ENCODE results near the gene LCE5A.
"Not testable (repeated sequence)": the region's sequence is repeated elsewhere in the genome, so short reads cannot be mapped to it uniquely, and the experiment has no call there.

The LCE5A gene

DNA sequence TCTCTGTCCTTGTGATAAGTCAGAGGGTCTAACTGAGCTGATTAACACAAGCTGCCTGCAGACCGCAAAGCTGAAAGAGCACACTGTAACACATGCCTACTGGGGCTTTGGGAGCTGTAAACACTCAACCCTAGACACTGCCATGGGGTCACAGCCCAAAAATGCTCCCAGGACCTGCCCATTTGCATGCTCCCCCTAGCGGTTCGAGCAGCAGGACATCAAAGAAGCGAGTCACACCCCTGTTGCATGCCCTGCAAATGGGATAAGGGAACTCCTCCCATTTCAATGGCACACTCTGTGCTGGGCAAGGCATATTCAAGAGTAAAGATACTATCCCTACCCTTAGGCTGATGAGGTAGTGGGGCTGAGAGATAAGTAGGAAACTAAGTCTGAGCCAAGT, 33.2 kb downstream of the LCE5A start:
- Mint-ChIP-seq H3K4me3 (no peak overlapping the region), H3K36me3 (ENCODE audit: low read depth) (no peaks in the 10 kb centered on the region), H3K9me3 (peaks cover 3% of the 10 kb centered on the region), H3K4me1 (ENCODE audit: low read depth) (no peaks in the 10 kb centered on the region), H3K27ac (no peak overlapping the region), H3K27me3 (peaks cover 13% of the 10 kb centered on the region)

DNA sequence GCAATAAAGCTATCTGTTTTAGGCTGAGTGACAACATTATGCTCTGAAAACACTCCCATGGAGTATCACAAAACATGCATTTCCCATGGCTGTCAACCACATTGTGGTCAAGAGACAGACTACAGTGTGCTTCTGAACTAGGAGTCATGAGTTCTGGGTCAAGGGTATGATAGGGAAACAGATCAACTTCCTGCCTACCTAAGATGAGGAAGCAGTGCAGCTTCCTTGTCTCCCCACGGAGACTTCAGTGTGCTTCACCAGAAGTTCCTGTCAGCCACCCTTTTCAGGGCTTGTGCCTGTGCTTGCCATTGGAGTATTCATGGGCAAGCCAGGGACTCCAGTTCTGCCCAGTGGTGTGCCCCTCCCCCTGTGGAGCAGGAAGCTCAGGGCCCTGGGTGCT, 36.1 kb downstream of the LCE5A start:
- H3K27ac Mint-ChIP-seq: no peak overlapping the region
- no peaks in the 10 kb centered on the region for H3K36me3 Mint-ChIP-seq (ENCODE audit: low read depth)
- H3K4me1 Mint-ChIP-seq (ENCODE audit: low read depth): no peaks in the 10 kb centered on the region
- H3K4me3 Mint-ChIP-seq: no peak overlapping the region
- peaks cover 7% of the 10 kb centered on the region for H3K27me3 Mint-ChIP-seq
- peaks cover 3% of the 10 kb centered on the region for H3K9me3 Mint-ChIP-seq

DNA sequence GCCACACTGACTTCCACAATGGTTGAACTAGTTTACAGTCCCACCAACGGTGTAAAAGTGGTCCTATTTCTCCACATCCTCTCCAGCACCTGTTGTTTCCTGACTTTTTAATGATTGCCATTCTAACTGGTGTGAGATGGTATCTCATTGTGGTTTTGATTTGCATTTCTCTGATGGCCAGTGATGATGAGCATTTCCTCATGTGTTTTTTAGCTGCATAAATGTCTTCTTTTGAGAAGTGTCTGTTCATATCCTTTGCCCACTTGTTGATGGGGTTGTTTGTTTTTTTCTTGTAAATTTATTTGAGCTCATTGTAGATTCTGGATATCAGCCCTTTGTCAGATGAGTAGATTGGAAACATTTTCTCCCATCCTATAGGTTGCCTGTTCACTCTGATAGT, 37.8 kb downstream of the LCE5A start:
- not testable (repeated sequence) for H3K9me3 Mint-ChIP-seq; H3K27ac Mint-ChIP-seq; H3K4me3 Mint-ChIP-seq; H3K27me3 Mint-ChIP-seq; H3K36me3 Mint-ChIP-seq (ENCODE audit: low read depth); H3K4me1 Mint-ChIP-seq (ENCODE audit: low read depth)
